Measurements from ENCODE around the gene ACO2.

- TF ChIP-seq, protein P1, sequence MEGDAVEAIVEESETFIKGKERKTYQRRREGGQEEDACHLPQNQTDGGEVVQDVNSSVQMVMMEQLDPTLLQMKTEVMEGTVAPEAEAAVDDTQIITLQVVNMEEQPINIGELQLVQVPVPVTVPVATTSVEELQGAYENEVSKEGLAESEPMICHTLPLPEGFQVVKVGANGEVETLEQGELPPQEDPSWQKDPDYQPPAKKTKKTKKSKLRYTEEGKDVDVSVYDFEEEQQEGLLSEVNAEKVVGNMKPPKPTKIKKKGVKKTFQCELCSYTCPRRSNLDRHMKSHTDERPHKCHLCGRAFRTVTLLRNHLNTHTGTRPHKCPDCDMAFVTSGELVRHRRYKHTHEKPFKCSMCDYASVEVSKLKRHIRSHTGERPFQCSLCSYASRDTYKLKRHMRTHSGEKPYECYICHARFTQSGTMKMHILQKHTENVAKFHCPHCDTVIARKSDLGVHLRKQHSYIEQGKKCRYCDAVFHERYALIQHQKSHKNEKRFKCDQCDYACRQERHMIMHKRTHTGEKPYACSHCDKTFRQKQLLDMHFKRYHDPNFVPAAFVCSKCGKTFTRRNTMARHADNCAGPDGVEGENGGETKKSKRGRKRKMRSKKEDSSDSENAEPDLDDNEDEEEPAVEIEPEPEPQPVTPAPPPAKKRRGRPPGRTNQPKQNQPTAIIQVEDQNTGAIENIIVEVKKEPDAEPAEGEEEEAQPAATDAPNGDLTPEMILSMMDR (IDR thresholded peaks at IDR 0.05), result peak; percentile 65 to 84 (median 76)
- no peak for TF ChIP-seq POLR2A (IDR thresholded peaks at IDR 0.05)
Observed at GRCh38 chr22:41532908-41533825, 64.2 kb downstream of the ACO2 start.
